Measurements from ENCODE around the gene OR7G3.

OR7G3 gene

GRCh38 chr19:9109959-9110358 is 16.8 kb downstream of the OR7G3 start:
- DNase-seq, result no peak

GRCh38 chr19:9107375-9107774 is 19.4 kb downstream of the OR7G3 start, which contains the start of gene OR7G2:
TSS of gene OR7G2 (minus strand) at chr19:9107475. CDS start at chr19:9103243, 4,232 bp downstream.
- DNase-seq, result no peak

DNA sequence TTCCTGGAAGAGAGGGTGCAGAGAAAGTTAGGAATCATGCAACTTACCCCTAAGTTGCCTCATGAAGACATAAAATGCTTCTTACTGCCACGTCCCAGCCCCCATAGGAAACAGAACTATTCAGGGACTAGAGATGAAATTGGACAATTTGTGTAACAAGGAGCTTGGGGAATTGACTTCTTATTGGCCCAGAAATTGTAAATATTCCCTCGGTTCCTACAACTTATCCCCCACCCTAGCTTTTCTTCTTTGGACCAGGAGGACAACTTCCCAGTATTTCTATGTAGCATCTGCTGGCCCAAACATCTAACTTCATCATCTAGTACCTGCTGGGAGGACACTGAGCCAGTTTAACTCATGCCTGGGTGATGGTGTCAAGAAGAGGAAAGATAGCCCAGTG is 40.0 kb downstream of the OR7G3 start, which contains the start of gene OR1M1:
Gene OR1M1 (plus strand): TSS at position 301 of the 400 bp plus-strand sequence. CDS start 6,184 bp downstream, outside the sequence.
- no peak for DNase-seq

GRCh38 chr19:9078651-9079050 is 48.1 kb downstream of the OR7G3 start:
- no peak for DNase-seq

GRCh38 chr19:9076901-9077300 is 49.8 kb downstream of the OR7G3 start:
- DNase-seq, result no peak
